ENCODE results near the gene HSF2BP.
"Not testable (repeated sequence)": the region's sequence is repeated elsewhere in the genome, so short reads cannot be mapped to it uniquely, and the experiment has no call there.

HSF2BP gene

GRCh38 chr21:43513023-43513422 lies 146.3 kb downstream of the HSF2BP start:
- DNase-seq = not testable (repeated sequence)

GRCh38 chr21:43511209-43511608 lies 148.1 kb downstream of the HSF2BP start:
- not testable (repeated sequence) for DNase-seq

- DNase-seq = not testable (repeated sequence)
These were observed 148.6 kb downstream of the HSF2BP start for GRCh38 chr21:43510669-43511068.

- not testable (repeated sequence) for DNase-seq
These were observed 155.4 kb downstream of the HSF2BP start for GRCh38 chr21:43503892-43504291.

GRCh38 chr21:43503075-43503750 lies 156.1 kb downstream of the HSF2BP start:
- not testable (repeated sequence) for DNase-seq

- DNase-seq = not testable (repeated sequence)
These were observed 156.7 kb downstream of the HSF2BP start for GRCh38 chr21:43502407-43503071.

GRCh38 chr21:43498924-43499323 lies 160.4 kb downstream of the HSF2BP start:
- not testable (repeated sequence) for DNase-seq

- not testable (repeated sequence) for DNase-seq
These were observed 161.2 kb downstream of the HSF2BP start for GRCh38 chr21:43498065-43498464.

GRCh38 chr21:43494279-43495012 lies 164.8 kb downstream of the HSF2BP start:
- DNase-seq = not testable (repeated sequence)

- DNase-seq = not testable (repeated sequence)
These were observed 165.8 kb downstream of the HSF2BP start for GRCh38 chr21:43493471-43493870.

GRCh38 chr21:43488235-43488634 lies 171.1 kb downstream of the HSF2BP start:
- DNase-seq = not testable (repeated sequence)

- not testable (repeated sequence) for DNase-seq
These were observed 173.2 kb downstream of the HSF2BP start for GRCh38 chr21:43486051-43486450.

- not testable (repeated sequence) for DNase-seq
These were observed 174.3 kb downstream of the HSF2BP start for GRCh38 chr21:43485016-43485415.

- DNase-seq = not testable (repeated sequence)
These were observed 180.1 kb downstream of the HSF2BP start for GRCh38 chr21:43479197-43479596.
